GM19455 (cell line): ENCODE measurements around the gene DNAL1.

Source experiments
- ATAC-seq: cut with Tn5 transposase; IDR thresholded peaks from one replicate; pipeline ENCODE4 v1.9.1; 2021; ENCODE audit not compliant: unreplicated experiment

Gene DNAL1

DNA sequence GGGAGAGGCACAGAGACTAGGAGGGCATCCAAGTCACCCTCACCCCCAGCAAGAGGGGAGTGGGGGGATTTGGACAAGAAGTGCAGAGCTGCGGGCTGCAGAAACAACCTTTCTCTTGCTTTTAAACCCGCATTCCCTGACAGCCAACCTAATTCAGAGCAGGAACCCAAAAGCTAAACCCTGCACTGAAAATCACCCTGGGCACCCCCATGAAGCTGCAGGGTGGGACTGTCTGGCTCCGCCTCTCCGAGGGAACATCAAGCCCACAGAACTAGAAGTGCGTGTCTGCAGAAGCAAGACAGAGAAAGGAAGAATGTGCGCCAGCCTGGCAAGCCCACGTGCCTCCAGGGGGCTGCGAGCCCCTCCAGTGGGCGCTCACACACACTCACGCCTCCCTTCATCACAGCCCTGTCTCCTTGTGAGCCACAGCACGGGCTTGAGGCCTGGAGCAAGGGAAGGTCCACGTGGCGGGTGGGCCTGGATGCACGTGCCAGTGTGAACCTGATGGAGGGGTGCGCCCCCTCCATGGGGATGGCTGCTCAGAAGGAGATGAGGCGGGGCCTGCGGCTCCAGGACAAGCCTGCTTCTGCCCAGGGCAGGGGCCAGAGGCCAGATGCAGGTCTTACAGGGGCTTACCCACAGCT is 97.2 kb downstream of the DNAL1 start:
- no peak for ATAC-seq

DNA sequence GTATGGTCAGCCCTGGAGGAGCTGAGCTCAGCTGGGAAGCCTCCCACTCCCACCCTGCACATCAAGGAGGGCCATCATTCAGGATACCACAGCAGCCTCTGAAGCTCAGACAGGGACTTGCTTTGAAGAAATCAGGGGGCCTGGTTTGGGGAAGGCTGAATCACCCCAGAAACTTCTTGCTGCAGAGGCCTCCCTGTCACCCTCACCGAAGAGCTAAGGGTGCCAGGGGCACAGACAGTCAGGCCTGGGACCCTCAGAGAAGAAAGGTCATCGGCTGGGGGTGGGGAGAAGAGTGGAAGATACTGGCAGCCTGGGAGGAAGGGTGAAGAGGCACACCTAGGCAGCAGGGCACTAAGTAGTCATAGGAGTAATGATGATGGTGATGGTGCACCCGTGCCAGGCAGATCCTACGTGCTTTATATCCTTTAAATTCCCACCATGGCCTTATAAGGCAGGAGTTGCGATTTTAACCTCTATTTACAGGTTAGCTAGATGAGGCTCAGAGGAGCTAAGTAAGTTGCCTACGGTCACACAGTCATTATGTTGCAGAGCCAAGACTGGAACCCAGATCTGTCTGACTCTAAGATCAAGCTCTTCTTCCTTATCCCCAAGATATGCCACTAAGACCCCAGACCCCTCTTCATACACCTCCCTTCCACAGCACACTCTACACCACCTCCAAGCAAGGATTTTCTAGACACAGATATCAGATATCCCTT is 97.9 kb downstream of the DNAL1 start:
- ATAC-seq: no peak

DNA sequence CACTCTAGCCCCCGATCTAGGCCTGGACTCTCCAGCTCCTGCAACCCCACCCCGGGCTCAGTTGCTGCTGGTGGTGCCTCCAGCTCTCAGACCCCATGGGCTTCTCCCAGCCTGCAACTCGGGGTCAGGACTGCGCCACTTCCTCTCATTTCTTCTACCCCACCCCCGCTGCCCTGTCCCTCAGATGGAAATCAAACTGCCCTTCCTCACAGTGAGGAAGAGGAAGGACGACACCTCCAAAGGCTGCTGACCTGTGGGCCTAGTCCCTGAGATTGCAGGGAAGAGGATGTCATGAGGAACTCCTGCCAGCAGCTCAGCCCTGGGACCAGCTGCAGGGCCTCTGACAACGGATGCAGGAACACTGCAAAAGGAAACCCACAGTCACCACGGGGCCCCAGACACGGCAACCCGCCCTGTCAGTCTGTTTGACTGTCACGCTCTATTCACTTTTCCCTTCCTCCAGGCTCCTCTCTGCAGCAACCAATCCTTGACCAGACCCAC is 98.7 kb downstream of the DNAL1 start:
- peak; percentile 52 for ATAC-seq

DNA sequence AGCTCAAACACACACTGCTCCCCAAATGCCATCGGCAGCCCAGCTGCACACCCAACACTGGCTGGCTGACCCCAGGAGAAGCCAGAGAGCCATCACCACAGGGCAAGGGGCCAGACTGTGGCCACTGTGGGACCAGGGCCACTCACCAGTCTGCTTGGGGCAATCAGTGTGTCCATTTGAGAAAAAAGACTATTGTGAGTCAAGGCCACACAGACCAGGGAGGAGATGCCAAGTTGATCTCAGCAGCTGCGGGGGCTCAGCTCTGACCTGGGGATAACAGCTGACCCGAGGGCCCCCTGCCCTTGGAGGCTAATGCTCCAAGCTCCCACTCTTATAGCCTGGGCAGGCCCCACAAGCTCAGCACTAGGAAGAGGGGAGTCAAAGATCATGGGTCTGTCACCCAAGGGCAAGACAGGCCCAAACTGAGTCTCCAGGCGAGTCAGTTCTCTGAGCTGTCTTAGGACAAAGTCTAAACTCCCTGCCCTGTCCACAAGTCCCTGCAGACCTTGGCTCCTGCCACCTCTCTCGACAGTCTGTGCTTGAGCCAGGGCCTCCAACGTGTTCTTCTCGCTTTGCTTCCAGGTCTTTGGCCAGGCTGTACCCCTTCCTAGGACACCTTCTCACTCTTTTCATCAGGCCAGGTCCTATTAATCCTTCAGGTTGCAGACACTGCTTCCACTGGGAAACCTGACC is 99.5 kb downstream of the DNAL1 start:
- no peak for ATAC-seq

- no peak for ATAC-seq
Observed at GRCh38 chr14:73744874-73745529, 100.2 kb downstream of the DNAL1 start.

GRCh38 chr14:73745571-73746519 is 101.1 kb downstream of the DNAL1 start:
- no peak for ATAC-seq

- ATAC-seq: no peak
Observed at GRCh38 chr14:73746520-73747378, 102.0 kb downstream of the DNAL1 start.

GRCh38 chr14:73747379-73748211 is 102.8 kb downstream of the DNAL1 start:
- ATAC-seq: no peak

- no peak for ATAC-seq
Observed at GRCh38 chr14:73748858-73749357, 104.1 kb downstream of the DNAL1 start.

DNA sequence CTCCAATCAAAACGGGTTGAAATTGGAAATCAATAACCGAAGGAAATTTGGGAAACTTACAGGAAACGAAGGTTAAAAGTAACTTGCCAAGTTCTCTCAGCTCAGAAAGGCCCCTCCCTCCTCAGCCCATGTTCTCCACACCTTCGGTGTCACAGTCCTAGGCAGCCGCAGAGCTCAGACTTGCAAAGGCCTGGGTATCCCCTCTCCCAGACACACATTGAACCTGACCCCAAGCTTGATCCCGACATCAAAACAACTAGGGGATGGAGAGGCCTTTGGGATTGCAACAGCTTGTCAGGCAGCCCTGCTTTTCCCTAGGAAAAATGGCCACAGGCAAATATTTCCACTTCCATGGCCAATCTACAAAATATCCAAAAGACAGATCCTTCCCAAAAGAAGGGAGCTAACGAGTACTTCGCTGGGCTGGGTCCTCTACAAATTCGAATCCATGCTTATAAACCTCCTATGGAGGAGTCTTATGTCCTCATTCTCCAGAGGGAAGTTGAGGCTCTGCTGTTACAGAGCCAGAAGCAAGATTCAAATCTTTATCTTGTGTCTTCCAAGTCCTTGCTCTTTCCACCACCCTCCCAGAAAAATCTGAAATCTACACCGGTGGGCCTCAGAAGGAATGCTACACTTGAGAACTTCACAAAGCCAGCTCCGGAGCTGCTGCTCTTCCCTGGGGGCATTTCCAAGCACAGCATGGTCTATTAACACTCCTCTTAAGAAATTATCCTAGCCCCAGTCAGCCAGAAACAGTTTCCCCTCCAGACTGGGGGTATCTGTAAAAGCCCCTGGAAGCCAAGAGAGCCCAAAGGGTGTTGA is 105.1 kb downstream of the DNAL1 start:
- ATAC-seq: no peak

GRCh38 chr14:73750531-73750901 is 105.7 kb downstream of the DNAL1 start:
- no peak for ATAC-seq

- no peak for ATAC-seq
Observed at GRCh38 chr14:73751157-73751691, 106.4 kb downstream of the DNAL1 start.

- ATAC-seq: no peak
Observed at GRCh38 chr14:73752297-73752992, 107.7 kb downstream of the DNAL1 start.
